Mesendoderm (in vitro differentiated cells): ENCODE measurements around the gene DACT1.

Experiments used
- DNase-seq: peaks from one replicate; pipeline ENCODE4 v3.0.0; 2013
- H2AK5ac ChIP-seq: 2 replicates; pipeline ENCODE4 v1.6.1; 2013; ENCODE audit warnings: low read length, inconsistent platforms
- H2BK120ac ChIP-seq: 2 replicates; pipeline ENCODE4 v1.6.1; 2013; ENCODE audit warnings: low read depth, mild to moderate bottlenecking, low read length, moderate library complexity, mixed read lengths
- H2BK15ac ChIP-seq: replicated peaks from 2 replicates; pipeline ENCODE4 v1.6.1; 2013; ENCODE audit warnings: low read depth, mild to moderate bottlenecking, moderate library complexity
- H2BK5ac ChIP-seq: 2 replicates; pipeline ENCODE4 v1.6.1; 2013; ENCODE audit warnings: low read length, inconsistent platforms
- H3K18ac ChIP-seq: 2 replicates; pipeline ENCODE4 v1.6.1; 2013; ENCODE audit warnings: mild to moderate bottlenecking, low read length, mixed read lengths
- H3K23ac ChIP-seq: one replicate; pipeline ENCODE4 v1.6.1; 2013; ENCODE audit warnings: low read length
- H3K27ac ChIP-seq: 2 replicates; pipeline ENCODE4 v1.5.1; 2013; ENCODE audit warnings: low read depth, mild to moderate bottlenecking, inconsistent platforms, low read length, moderate library complexity
- H3K27me3 ChIP-seq: 2 replicates; pipeline ENCODE4 v1.6.1; 2013; ENCODE audit warnings: low read length, control low read depth, mild to moderate bottlenecking, inconsistent platforms; ENCODE audit not compliant: insufficient read depth, poor library complexity
- H3K36me3 ChIP-seq: 2 replicates; pipeline ENCODE4 v1.6.1; 2013; ENCODE audit warnings: low read length, inconsistent platforms; ENCODE audit not compliant: control insufficient read depth, insufficient read depth
- H3K4ac ChIP-seq: one replicate; pipeline ENCODE4 v1.6.1; 2013; ENCODE audit warnings: low read depth, mild to moderate bottlenecking, low read length, moderate library complexity
- H3K4me1 ChIP-seq: 2 replicates; pipeline ENCODE4 v1.6.1; 2013; ENCODE audit warnings: low read depth, low read length, inconsistent platforms; ENCODE audit not compliant: control insufficient read depth
- H3K4me2 ChIP-seq: 2 replicates; pipeline ENCODE4 v1.6.1; 2013; ENCODE audit warnings: low read length
- H3K4me3 ChIP-seq: 2 replicates; pipeline ENCODE4 v1.5.1; 2013; ENCODE audit warnings: mild to moderate bottlenecking, low read length
- H3K56ac ChIP-seq: one replicate; pipeline ENCODE4 v1.6.1; 2013; ENCODE audit warnings: low read length
- H3K79me1 ChIP-seq: 2 replicates; pipeline ENCODE4 v1.6.1; 2013; ENCODE audit warnings: low read length, inconsistent platforms
- H3K79me2 ChIP-seq: 2 replicates; pipeline ENCODE4 v1.6.1; 2013; ENCODE audit warnings: mild to moderate bottlenecking, low read length; ENCODE audit not compliant: control insufficient read depth, insufficient read depth
- H3K9ac ChIP-seq: 2 replicates; pipeline ENCODE4 v1.6.1; 2013; ENCODE audit warnings: low read length, inconsistent platforms
- H4K5ac ChIP-seq: one replicate; pipeline ENCODE4 v1.6.1; 2013; ENCODE audit warnings: low read length
- H4K8ac ChIP-seq: one replicate; pipeline ENCODE4 v1.6.1; 2013; ENCODE audit warnings: low read depth, mild to moderate bottlenecking, control low read depth, low read length, moderate library complexity
- WGBS: extraction: QIAGEN DNeasy Blood & Tissue Kit; methylation state at CpG from one replicate; pipeline ENCODE4 v1.1.7; 2013; ENCODE audit warnings: low lambda C conversion rate, missing lambda C conversion rate; ENCODE audit not compliant: insufficient coverage; ENCODE audit errors: extremely low coverage; 5-methylcytosine and 5-hydroxymethylcytosine counted together

Gene DACT1

DNA sequence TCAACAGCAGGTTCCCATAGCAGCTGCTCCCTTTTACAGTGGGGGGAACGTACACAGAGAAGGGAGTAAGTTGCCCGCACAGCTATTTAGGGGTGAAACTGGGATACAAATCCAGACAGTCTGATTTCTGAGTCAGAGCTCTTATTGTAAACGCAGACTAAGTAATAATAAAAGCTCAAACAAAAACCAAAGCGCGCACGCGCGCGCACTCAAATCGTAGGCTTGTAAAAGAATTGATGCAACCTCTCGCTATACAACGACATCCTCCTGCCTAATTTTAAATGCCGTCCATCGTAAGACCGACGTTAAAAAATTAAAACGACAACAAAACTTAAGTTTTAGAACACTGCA is 747 bp upstream of the DACT1 start:
- H3K4ac ChIP-seq: no peak overlapping the region
- WGBS: no CpG with 5 or more reads among the region's 17 CpGs

DNA sequence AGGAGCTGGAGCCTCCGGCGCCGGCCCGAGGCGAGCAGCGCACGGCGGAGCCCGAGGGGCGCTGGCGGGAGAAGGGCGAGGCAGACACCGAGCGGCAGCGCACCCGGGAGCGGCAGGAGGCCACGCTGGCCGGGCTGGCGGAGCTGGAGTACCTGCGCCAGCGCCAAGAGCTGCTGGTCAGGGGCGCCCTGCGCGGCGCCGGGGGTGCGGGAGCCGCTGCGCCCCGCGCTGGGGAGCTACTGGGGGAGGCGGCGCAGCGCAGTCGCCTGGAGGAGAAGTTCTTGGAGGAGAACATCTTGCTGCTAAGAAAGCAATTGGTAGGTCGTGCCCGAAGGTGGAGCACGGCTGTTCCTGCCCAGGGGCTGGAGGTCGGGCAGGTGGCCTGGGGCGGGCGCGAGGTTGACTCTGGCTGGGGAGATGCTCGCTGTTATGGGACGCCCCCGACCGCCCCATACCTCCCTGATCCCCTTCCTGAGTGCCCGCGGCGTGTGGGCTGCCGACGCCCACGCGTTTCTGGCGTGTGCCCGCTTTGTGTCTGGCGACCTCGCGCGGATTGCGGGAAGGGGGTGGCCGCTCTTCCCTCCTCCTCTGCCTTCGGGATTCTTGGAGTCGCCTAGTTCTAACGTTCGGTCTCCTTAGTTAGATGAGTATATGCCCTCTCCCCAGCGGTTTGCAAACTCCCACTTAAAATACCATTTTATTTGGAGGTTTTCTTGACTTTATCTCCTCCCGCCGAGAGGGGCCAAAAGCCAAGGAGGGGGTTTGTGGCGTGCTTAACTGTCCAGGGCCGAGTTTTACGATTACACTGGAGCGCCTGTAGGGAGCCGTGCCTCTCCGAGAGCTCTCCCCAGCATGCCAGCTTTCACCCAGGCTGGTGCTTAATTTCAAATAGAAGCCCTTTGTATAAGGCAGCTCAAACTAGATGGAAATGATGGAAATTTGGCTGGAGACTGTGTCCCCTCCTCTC is 752 bp downstream of the DACT1 start:
- peak overlapping the region; percentile 86 for H3K27ac ChIP-seq
- peak overlapping the region; percentile 91 for H3K23ac ChIP-seq

More for the DNA sequence above, 747 bp upstream of the DACT1 start:
- Histone ChIP-seq H2BK5ac (no peak overlapping the region), H3K79me2 (peaks cover 14% of the 10 kb centered on the region), H4K8ac (no peak overlapping the region), H3K4me2 (peak overlapping the region; percentile 94), H3K56ac (peak overlapping the region; percentile 90), H2BK120ac (no peak overlapping the region), H3K23ac (no peak overlapping the region), H4K5ac (no peak overlapping the region), H3K9ac (peak overlapping the region; percentile 59), H3K4me1 (peaks cover 10% of the 10 kb centered on the region), H3K36me3 (no peaks in the 10 kb centered on the region), H3K27me3 (no peaks in the 10 kb centered on the region), H2BK15ac (no peak overlapping the region), H3K79me1 (peaks cover 2% of the 10 kb centered on the region), H3K4me3 (no peak overlapping the region), H3K18ac (peak overlapping the region; percentile 66), H2AK5ac (no peak overlapping the region), H3K27ac (peak overlapping the region; percentile 59)
- no peak for DNase-seq

DNA sequence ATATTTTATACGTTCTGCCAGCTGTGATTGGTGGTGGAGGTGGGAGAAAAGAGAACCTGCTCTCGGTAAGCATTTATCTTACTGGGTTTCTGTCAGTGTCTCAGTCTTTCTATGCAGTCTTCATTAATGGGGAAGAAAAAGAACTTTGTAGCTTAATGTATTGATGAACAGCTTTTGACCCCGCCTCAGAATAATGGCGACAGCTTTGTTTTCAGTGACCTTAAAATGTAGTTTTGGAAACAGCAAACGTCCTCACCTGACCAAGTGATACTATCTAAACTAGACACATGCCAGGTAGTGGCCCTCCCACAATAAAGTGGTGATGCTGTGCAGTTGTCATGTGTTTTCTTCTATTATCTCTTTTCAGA is 1.4 kb downstream of the DACT1 start:
- Histone ChIP-seq H3K9ac (peak overlapping the region; percentile 81), H3K23ac (no peak overlapping the region), H3K36me3 (no peaks in the 10 kb centered on the region), H2BK5ac (no peak overlapping the region), H3K18ac (no peak overlapping the region), H3K4ac (no peak overlapping the region), H4K8ac (no peak overlapping the region), H4K5ac (no peak overlapping the region), H3K27ac (no peak overlapping the region), H2BK15ac (no peak overlapping the region), H3K27me3 (no peaks in the 10 kb centered on the region), H3K4me3 (peak overlapping the region; percentile 53), H3K79me2 (peaks cover 14% of the 10 kb centered on the region), H2AK5ac (no peak overlapping the region), H3K56ac (peak overlapping the region; percentile 90), H3K4me1 (peaks cover 8% of the 10 kb centered on the region), H3K79me1 (peaks cover 2% of the 10 kb centered on the region), H3K4me2 (peak overlapping the region; percentile 82), H2BK120ac (no peak overlapping the region)
- WGBS: no CpG with 5 or more reads among the region's 5 CpGs
- no peak for DNase-seq

More for the DNA sequence above, 752 bp downstream of the DACT1 start:
- Histone ChIP-seq H3K9ac (peak overlapping the region; percentile 81), H3K27me3 (no peaks in the 10 kb centered on the region), H3K79me2 (peaks cover 14% of the 10 kb centered on the region), H3K4me1 (peaks cover 10% of the 10 kb centered on the region), H3K4me3 (peak overlapping the region; percentile 53), H3K56ac (peak overlapping the region; percentile 90), H3K79me1 (peaks cover 2% of the 10 kb centered on the region), H3K4ac (peak overlapping the region; percentile 44), H2AK5ac (no peak overlapping the region), H2BK15ac (no peak overlapping the region), H2BK5ac (no peak overlapping the region), H3K4me2 (peak overlapping the region; percentile 82), H2BK120ac (no peak overlapping the region), H4K8ac (no peak overlapping the region), H4K5ac (no peak overlapping the region), H3K18ac (peak overlapping the region; percentile 24), H3K36me3 (no peaks in the 10 kb centered on the region)
- no CpG with 5 or more reads among the region's 75 CpGs for WGBS
- DNase-seq: peak; percentile 64

DNA sequence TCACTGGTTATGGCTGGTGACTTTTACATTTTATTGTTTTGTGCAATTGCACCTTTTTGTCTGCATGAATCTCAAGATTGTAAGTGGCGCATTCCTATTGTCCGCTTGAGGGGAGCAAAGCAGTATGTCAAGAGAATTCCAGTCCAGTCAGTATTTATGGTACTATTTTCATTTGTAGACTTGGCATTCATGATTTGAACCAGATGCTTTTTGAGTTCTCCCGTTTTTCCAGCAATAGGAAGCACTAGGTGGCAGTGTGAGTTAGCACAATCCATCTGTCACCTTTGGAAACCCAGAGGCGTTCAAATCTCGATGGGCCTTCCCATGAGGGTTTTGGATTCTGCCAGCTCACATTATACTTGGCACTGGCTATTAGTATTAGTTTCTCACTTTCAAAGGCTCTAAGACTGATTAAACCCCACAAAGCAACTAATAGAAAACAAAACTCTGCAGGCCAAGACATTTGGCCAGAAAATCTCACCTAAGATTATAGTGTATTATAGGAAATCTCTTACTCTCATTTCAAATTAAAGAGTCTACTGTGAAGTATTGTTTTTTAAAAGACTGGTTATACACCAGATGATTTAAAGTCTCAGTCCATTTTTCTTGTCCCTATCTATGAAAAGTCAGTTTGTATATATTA is 2.2 kb downstream of the DACT1 start:
- H3K27ac ChIP-seq: no peak overlapping the region
- DNase-seq: peak; percentile 77
- H2BK120ac ChIP-seq: no peak overlapping the region
- H3K4ac ChIP-seq: no peak overlapping the region
- H4K5ac ChIP-seq: no peak overlapping the region
- H3K56ac ChIP-seq: no peak overlapping the region
- no peak overlapping the region for H2AK5ac ChIP-seq
- no CpG with 5 or more reads among the region's 5 CpGs for WGBS
- H3K4me1 ChIP-seq: peaks cover 2% of the 10 kb centered on the region
- no peaks in the 10 kb centered on the region for H3K36me3 ChIP-seq
- H3K23ac ChIP-seq: no peak overlapping the region
- H3K79me2 ChIP-seq: peaks cover 14% of the 10 kb centered on the region
- H3K4me3 ChIP-seq: no peak overlapping the region
- H2BK5ac ChIP-seq: no peak overlapping the region
- peaks cover 2% of the 10 kb centered on the region for H3K79me1 ChIP-seq
- H3K18ac ChIP-seq: no peak overlapping the region
- H2BK15ac ChIP-seq: no peak overlapping the region
- H3K27me3 ChIP-seq: no peaks in the 10 kb centered on the region
- H3K9ac ChIP-seq: no peak overlapping the region
- H3K4me2 ChIP-seq: peak overlapping the region; percentile 14
- H4K8ac ChIP-seq: no peak overlapping the region

DNA sequence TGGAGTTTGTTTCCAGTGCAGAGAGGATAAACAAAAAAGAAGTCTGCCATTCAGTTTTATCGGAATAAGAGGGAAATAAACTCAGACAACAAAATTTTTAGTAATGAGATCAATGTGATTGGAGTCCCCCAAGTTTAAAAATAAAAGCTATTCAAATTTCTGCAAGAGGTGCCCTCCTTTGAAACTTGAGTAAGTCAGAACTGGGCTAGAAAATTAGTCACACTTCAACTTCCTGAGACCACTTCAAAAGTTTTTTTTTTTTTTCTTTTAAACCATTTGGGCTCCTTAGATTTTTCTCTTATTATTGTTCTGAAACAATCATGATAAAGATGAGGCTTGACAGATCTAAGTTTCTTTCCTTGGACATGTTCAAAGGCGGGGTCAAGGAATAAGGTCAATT is 3.2 kb downstream of the DACT1 start:
- no peak overlapping the region for H2BK5ac ChIP-seq
- no peak for DNase-seq
- no peak overlapping the region for H3K9ac ChIP-seq
- no peak overlapping the region for H3K4me2 ChIP-seq
- H3K36me3 ChIP-seq: no peaks in the 10 kb centered on the region
- no peak overlapping the region for H2BK120ac ChIP-seq
- no peak overlapping the region for H2AK5ac ChIP-seq
- no peak overlapping the region for H3K18ac ChIP-seq
- no peak overlapping the region for H3K23ac ChIP-seq
- peaks cover 2% of the 10 kb centered on the region for H3K79me1 ChIP-seq
- H3K4me3 ChIP-seq: no peak overlapping the region
- no CpG with 5 or more reads among the region's 2 CpGs for WGBS
- H4K5ac ChIP-seq: no peak overlapping the region
- H3K56ac ChIP-seq: no peak overlapping the region
- no peaks in the 10 kb centered on the region for H3K27me3 ChIP-seq
- no peak overlapping the region for H4K8ac ChIP-seq
- no peaks in the 10 kb centered on the region for H3K4me1 ChIP-seq
- no peak overlapping the region for H3K4ac ChIP-seq
- H3K27ac ChIP-seq: no peak overlapping the region
- no peak overlapping the region for H2BK15ac ChIP-seq
- peaks cover 14% of the 10 kb centered on the region for H3K79me2 ChIP-seq
